ENCODE data around the gene SETD1A. TPM values are rescaled to one million over a fixed set of nuclear protein-coding genes. Genes with fewer than 3 reads are reported as not detected.

Gene SETD1A
- total RNA-seq, 6 experiments from 2014 or later, result 3.7 to 7.4 (median 6.9) TPM

DNA sequence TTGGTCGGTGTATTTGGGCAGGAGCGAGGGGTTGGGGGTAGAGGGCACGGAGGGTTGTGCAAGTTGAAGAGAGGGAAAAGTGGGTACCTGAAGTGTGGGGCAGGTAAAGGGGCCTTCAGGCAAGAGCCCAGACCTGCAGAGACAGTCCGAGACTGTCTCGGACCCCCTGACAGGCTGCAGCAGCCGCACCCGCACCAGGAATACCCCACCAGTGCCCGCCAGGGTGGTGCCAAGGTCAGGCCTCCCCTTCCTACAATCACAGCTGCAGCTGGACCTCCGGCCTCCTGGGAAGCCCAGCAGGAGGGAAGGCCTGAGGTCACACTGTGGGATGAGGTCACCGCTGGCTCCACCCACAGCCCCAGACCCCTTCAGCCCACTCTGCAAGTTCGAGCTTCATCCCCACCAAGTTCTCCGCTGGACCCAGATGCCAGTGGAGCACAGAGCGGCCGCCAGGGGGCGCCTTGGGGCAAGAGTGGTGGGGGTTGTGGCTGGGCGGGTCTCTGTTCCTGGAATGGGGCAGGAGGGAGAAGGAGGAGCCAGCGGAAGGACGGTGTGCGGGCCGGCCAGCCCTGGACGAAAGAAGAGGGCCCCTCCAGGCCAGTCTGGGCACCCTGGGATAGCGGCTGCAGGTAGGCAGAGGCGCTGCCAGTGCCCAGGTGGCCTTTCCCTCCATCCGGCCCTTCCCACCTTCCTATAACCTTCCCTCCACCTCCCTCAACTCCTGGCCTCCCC, 27.3 kb downstream of the SETD1A start, which contains the start of gene HSD3B7:
TSS of gene HSD3B7 (plus strand) at position 539 of the 732 bp plus-strand sequence. CDS start 452 bp downstream, outside the sequence.
- DNase-seq (peak; percentile 93 to 94 (median 93)), ATAC-seq (peak; percentile 82 to 92 (median 88))
- peaks cover 0 to 20% (median 9%) of the 10 kb centered on the region in 4 donors for H3K36me3 ChIP-seq
- intact Hi-C loops (cut with DNase I), result loop anchor here (5.0 to 10.0 kb wide), 3 partner anchors 60 to 107 kb away; partner anchors contain the start of genes PRSS53 (in 1 of the 2) and VKORC1 (in 1 of the 2)
- H3K4me3 ChIP-seq, result peak within 1 kb of the TSS; percentile 62 to 73 (median 72)
- no peaks in the 10 kb centered on the region for H3K27me3 ChIP-seq
- H3K4me1 ChIP-seq, result peaks cover 0 to 12% (median 5%) of the 10 kb centered on the region in 4 donors
- peak; percentile 64 for TF ChIP-seq POLR2A (IDR thresholded peaks at IDR 0.05)
- TF ChIP-seq, protein P1, sequence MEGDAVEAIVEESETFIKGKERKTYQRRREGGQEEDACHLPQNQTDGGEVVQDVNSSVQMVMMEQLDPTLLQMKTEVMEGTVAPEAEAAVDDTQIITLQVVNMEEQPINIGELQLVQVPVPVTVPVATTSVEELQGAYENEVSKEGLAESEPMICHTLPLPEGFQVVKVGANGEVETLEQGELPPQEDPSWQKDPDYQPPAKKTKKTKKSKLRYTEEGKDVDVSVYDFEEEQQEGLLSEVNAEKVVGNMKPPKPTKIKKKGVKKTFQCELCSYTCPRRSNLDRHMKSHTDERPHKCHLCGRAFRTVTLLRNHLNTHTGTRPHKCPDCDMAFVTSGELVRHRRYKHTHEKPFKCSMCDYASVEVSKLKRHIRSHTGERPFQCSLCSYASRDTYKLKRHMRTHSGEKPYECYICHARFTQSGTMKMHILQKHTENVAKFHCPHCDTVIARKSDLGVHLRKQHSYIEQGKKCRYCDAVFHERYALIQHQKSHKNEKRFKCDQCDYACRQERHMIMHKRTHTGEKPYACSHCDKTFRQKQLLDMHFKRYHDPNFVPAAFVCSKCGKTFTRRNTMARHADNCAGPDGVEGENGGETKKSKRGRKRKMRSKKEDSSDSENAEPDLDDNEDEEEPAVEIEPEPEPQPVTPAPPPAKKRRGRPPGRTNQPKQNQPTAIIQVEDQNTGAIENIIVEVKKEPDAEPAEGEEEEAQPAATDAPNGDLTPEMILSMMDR (IDR thresholded peaks at IDR 0.05), result peak; percentile 87 to 98 (median 90)
- H3K27ac ChIP-seq, result peak within 1 kb of the TSS; percentile 74 to 80 (median 79)
- WGBS (ENCODE audit: insufficient coverage, low coverage, low lambda C conversion rate, missing lambda C conversion rate), result 50% methylated on average over 9 of the region's 24 CpGs
- H3K9me3 ChIP-seq, result no peaks in the 10 kb centered on the region

DNA sequence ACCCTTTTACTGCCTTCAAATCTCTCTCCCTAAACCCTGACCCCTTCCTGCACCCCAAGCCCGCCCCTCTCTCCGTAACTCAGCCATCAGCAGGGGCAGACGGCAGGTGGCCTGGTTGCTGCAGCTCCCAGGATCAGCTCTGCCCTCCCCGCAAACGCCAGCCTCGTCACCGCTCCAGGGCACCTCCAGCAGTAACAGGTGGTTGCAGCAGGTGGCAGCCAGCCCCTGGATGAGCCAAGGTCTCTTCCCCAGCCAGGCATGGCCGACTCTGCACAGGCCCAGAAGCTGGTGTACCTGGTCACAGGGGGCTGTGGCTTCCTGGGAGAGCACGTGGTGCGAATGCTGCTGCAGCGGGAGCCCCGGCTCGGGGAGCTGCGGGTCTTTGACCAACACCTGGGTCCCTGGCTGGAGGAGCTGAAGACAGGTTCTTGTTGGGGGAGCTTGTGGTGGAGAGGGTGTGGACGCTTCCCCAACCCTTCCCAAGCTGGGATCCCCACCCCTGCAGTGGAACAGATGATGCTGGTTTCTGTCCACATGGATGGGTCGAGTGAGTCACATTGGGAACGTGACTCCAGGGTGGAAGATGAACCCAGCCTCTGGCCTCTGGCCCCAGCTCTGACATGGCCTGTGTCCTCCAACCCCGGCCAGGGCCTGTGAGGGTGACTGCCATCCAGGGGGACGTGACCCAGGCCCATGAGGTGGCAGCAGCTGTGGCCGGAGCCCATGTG, 28.0 kb downstream of the SETD1A start:
- peak overlapping the region; percentile 74 to 80 (median 79) for H3K27ac ChIP-seq
- peak; percentile 74 to 88 (median 84) for ATAC-seq
- H3K27me3 ChIP-seq, result no peaks in the 10 kb centered on the region
- peak overlapping the region; percentile 62 to 73 (median 72) for H3K4me3 ChIP-seq
- DNase-seq, result peak; percentile 84 to 89 (median 86)
- peak; percentile 22 for TF ChIP-seq POLR2A (IDR thresholded peaks at IDR 0.05)
- TF ChIP-seq, protein P1 (IDR thresholded peaks at IDR 0.05), result peak in 1 of 4 donors; percentile 42
- peaks cover 0 to 15% (median 5%) of the 10 kb centered on the region in 4 donors for H3K36me3 ChIP-seq
- intact Hi-C loops (cut with DNase I), result loop anchor here (10.0 kb wide), 2 partner anchors 59 to 99 kb away; partner anchors contain the start of gene PRSS53 (in 1 of the 2)
- H3K4me1 ChIP-seq, result peaks cover 0 to 12% (median 5%) of the 10 kb centered on the region in 4 donors
- WGBS (ENCODE audit: insufficient coverage, low coverage, low lambda C conversion rate, missing lambda C conversion rate), result 18% methylated on average over 9 of the region's 20 CpGs
- no peaks in the 10 kb centered on the region for H3K9me3 ChIP-seq

DNA sequence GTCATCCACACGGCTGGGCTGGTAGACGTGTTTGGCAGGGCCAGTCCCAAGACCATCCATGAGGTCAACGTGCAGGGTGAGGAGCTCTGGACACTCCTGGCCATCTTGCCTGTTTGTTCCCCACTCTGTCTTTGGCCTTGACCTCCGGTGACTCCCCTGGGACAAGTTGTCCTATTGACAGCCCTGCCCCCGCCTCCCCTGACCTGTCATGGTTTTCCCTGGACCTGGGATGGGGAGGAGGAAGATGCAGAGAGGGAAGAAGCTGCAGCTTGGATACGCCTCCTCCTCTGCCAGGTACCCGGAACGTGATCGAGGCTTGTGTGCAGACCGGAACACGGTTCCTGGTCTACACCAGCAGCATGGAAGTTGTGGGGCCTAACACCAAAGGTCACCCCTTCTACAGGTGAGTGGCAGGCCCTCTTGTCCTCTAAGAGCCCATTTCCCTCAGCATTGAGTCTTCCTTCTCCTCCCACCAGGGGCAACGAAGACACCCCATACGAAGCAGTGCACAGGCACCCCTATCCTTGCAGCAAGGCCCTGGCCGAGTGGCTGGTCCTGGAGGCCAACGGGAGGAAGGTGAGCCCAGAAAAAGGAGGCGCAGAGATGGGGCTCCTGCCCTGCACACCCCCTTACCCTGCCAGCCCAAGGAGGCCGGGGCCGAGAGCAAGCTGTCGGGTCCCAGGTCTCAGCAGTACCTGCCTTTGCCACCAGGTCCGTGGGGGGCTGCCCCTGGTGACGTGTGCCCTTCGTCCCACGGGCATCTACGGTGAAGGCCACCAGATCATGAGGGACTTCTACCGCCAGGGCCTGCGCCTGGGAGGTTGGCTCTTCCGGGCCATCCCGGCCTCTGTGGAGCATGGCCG, 28.8 kb downstream of the SETD1A start:
- TF ChIP-seq, protein P1 (IDR thresholded peaks at IDR 0.05), result no peak
- no peak for TF ChIP-seq POLR2A (IDR thresholded peaks at IDR 0.05)
- H3K4me3 ChIP-seq, result peak overlapping the region; percentile 62 to 73 (median 72)
- no peaks in the 10 kb centered on the region for H3K27me3 ChIP-seq
- no peaks in the 10 kb centered on the region for H3K9me3 ChIP-seq
- DNase-seq, result no peak
- peaks cover 0 to 8% (median 3%) of the 10 kb centered on the region in 4 donors for H3K36me3 ChIP-seq
- peak overlapping the region; percentile 74 to 80 (median 79) for H3K27ac ChIP-seq
- 92% methylated on average over 15 of the region's 29 CpGs for WGBS (ENCODE audit: insufficient coverage, low coverage, low lambda C conversion rate, missing lambda C conversion rate)
- peaks cover 0 to 12% (median 5%) of the 10 kb centered on the region in 4 donors for H3K4me1 ChIP-seq
- no peak for ATAC-seq
- intact Hi-C loops (cut with DNase I), result loop anchor here (10.0 kb wide), 2 partner anchors 58 to 98 kb away; partner anchors contain the start of gene PRSS53 (in 1 of the 2)

All from right lobe of liver (tissue), 6 donors.